ENCODE results near the gene GJD4.

GRCh38 chr10:35565602-35566081, 39.5 kb upstream of the GJD4 start:
- TF ChIP-seq CTCF (conservative IDR thresholded peaks at IDR 0.05) = no peak
- TF ChIP-seq EZH2 (IDR thresholded peaks at IDR 0.05; ENCODE audit: low read depth) = no peak

Data from PC-9 (cell line).